ENCODE measurements around the gene GMFB.

The GMFB gene

GRCh38 chr14:54440476-54440872 lies 48.3 kb downstream of the GMFB start:
- Histone ChIP-seq H3K9me3 (ENCODE audit: control insufficient read depth, insufficient read depth, low read depth, low read length) (no peaks in the 10 kb centered on the region), H3K36me3 (ENCODE audit: control insufficient read depth in 2 of 2, insufficient read depth in 1 of 2, low read length in 2 of 2) (peaks cover 0 to 3% of the 10 kb centered on the region in 2 experiments; a peak in 1 of 3 replicates), H3K4me1 (ENCODE audit: control insufficient read depth, insufficient read depth, low read length) (peaks cover 26% of the 10 kb centered on the region), H3K27ac (ENCODE audit: extremely low read depth, low read depth, low read length) (peak overlapping the region; percentile 95), H3K4me3 (ENCODE audit: low read depth, low read length) (peak overlapping the region; percentile 98)
- ChIA-PET POLR2A (interaction anchor here (1.5 kb wide), 1 partner anchor 43 kb away, joined by 4 read pairs; no protein-coding TSS in a partner anchor), CTCF (interaction anchor here (0.6 to 1.3 kb wide), 5 partner anchors 9 to 1497 kb away, joined by 3 to 6 read pairs (median 3); no protein-coding TSS in a partner anchor)
- TF ChIP-seq BCL11A (tag by site-specific recombination; IDR thresholded peaks at IDR 0.05; ENCODE audit: low read depth) (no peak), SCRT2 (tag by site-specific recombination; IDR thresholded peaks at IDR 0.05) (0 out of 2 replicates have a peak, but pooled peaks have one; percentile 26), ZNF335 (tag by site-specific recombination; conservative IDR thresholded peaks at IDR 0.05) (peak; percentile 95)

GRCh38 chr14:54440037-54440436 lies 48.7 kb downstream of the GMFB start:
- TF ChIP-seq IKZF3 (tag by site-specific recombination; IDR thresholded peaks at IDR 0.05) (0 out of 2 replicates have a peak, but pooled peaks have one; percentile 24), ZNF37A (tag by site-specific recombination; IDR thresholded peaks at IDR 0.05) (no peak), ZNF792 (tag by site-specific recombination; IDR thresholded peaks at IDR 0.05) (no peak), ZNF362 (tag by site-specific recombination; IDR thresholded peaks at IDR 0.05) (no peak), SP2 (tag by site-specific recombination; IDR thresholded peaks at IDR 0.05) (no peak), OSR2 (tag by site-specific recombination; IDR thresholded peaks at IDR 0.05) (no peak), ZNF211 (tag by site-specific recombination; IDR thresholded peaks at IDR 0.05; ENCODE audit: low read depth) (no peak), MEIS1 (CRISPR knock-in tag; IDR thresholded peaks at IDR 0.05; ENCODE audit: borderline replicate concordance) (no peak), MYNN (tag by site-specific recombination; IDR thresholded peaks at IDR 0.05; ENCODE audit: borderline replicate concordance) (0 out of 2 replicates have a peak, but pooled peaks have one; percentile 14), ZSCAN18 (tag by site-specific recombination; IDR thresholded peaks at IDR 0.05) (no peak), SETDB1 (IDR thresholded peaks at IDR 0.05; ENCODE audit: insufficient read length, low read length) (no peak)
- peaks cover 0 to 3% of the 10 kb centered on the region in 2 experiments; a peak in 1 of 3 replicates for H3K36me3 ChIP-seq (ENCODE audit: control insufficient read depth in 2 of 2, insufficient read depth in 1 of 2, low read length in 2 of 2)
- H3K9me3 ChIP-seq (ENCODE audit: control insufficient read depth, insufficient read depth, low read depth, low read length) = no peaks in the 10 kb centered on the region
- H3K27ac ChIP-seq (ENCODE audit: extremely low read depth, low read depth, low read length) = no peak overlapping the region; the same call in 1 of the 2 replicates
- CTCF ChIA-PET = interaction anchor here (0.6 to 1.3 kb wide), 3 partner anchors 8 to 541 kb away, joined by 3 read pairs; no protein-coding TSS in a partner anchor
- H3K4me3 ChIP-seq (ENCODE audit: low read depth, low read length) = peak overlapping the region; percentile 98
- peaks cover 28% of the 10 kb centered on the region for H3K4me1 ChIP-seq (ENCODE audit: control insufficient read depth, insufficient read depth, low read length)
- POLR2A ChIA-PET = interaction anchor here (1.5 kb wide), 1 partner anchor 43 kb away, joined by 4 read pairs; no protein-coding TSS in a partner anchor

GRCh38 chr14:54438703-54439102 lies 50.1 kb downstream of the GMFB start:
- H3K4me1 ChIP-seq (ENCODE audit: control insufficient read depth, insufficient read depth, low read length) = peaks cover 30% of the 10 kb centered on the region
- CTCF ChIA-PET = interaction anchor here (0.6 kb wide), 1 partner anchor 334 kb away, joined by 3 read pairs; no protein-coding TSS in a partner anchor
- peaks cover 0 to 8% of the 10 kb centered on the region in 2 experiments; a peak in 1 of 3 replicates for H3K36me3 ChIP-seq (ENCODE audit: control insufficient read depth in 2 of 2, insufficient read depth in 1 of 2, low read length in 2 of 2)
- no peak overlapping the region for H3K27ac ChIP-seq (ENCODE audit: extremely low read depth, low read depth, low read length)
- H3K9me3 ChIP-seq (ENCODE audit: control insufficient read depth, insufficient read depth, low read depth, low read length) = no peaks in the 10 kb centered on the region
- H3K4me3 ChIP-seq (ENCODE audit: low read depth, low read length) = no peak overlapping the region
- POLR2A ChIA-PET = no interaction called here
- TF ChIP-seq MZF1 (tag by site-specific recombination; IDR thresholded peaks at IDR 0.05; ENCODE audit: borderline replicate concordance) (peak; percentile 97), IKZF3 (tag by site-specific recombination; IDR thresholded peaks at IDR 0.05) (no peak), SP7 (tag by site-specific recombination; IDR thresholded peaks at IDR 0.05) (peak; percentile 35; the same call in 1 of the 2 replicates), ZNF600 (tag by site-specific recombination; IDR thresholded peaks at IDR 0.05) (peak; percentile 24; the same call in 1 of the 2 replicates), ZNF223 (tag by site-specific recombination; IDR thresholded peaks at IDR 0.05) (no peak), PRDM6 (tag by site-specific recombination; IDR thresholded peaks at IDR 0.05) (peak; percentile 28; the same call in 1 of the 2 replicates), ZNF280D (tag by site-specific recombination; IDR thresholded peaks at IDR 0.05) (no peak), ZNF169 (tag by site-specific recombination; IDR thresholded peaks at IDR 0.05) (no peak), ZBTB6 (tag by site-specific recombination; IDR thresholded peaks at IDR 0.05) (no peak), ZNF529 (tag by site-specific recombination; IDR thresholded peaks at IDR 0.05; ENCODE audit: insufficient replicate concordance) (no peak)
